GM21529 (cell line): Measurements from ENCODE around the gene LRRC17.
"Not testable (repeated sequence)": the region's sequence is repeated elsewhere in the genome, so short reads cannot be mapped to it uniquely, and the experiment has no call there.

Experiments used
- ATAC-seq: cut with Tn5 transposase; IDR thresholded peaks from one replicate; pipeline ENCODE4 v1.9.1; 2021; ENCODE audit not compliant: unreplicated experiment

LRRC17 gene

GRCh38 chr7:102942181-102942866 lies 29.5 kb downstream of the LRRC17 start:
- ATAC-seq = no peak

GRCh38 chr7:102942868-102943267 lies 30.1 kb downstream of the LRRC17 start:
- ATAC-seq = no peak

GRCh38 chr7:102943423-102944169 lies 30.8 kb downstream of the LRRC17 start:
- no peak for ATAC-seq

- no peak for ATAC-seq
Measured at GRCh38 chr7:102944241-102944640, 31.4 kb downstream of the LRRC17 start.

GRCh38 chr7:102951839-102952238 lies 39.0 kb downstream of the LRRC17 start:
- no peak for ATAC-seq

GRCh38 chr7:102953406-102953805 lies 40.6 kb downstream of the LRRC17 start:
- ATAC-seq = no peak

- not testable (repeated sequence) for ATAC-seq
Measured at GRCh38 chr7:102954359-102954758, 41.6 kb downstream of the LRRC17 start.

GRCh38 chr7:102958004-102958403 lies 45.2 kb downstream of the LRRC17 start:
- ATAC-seq = not testable (repeated sequence)

DNA sequence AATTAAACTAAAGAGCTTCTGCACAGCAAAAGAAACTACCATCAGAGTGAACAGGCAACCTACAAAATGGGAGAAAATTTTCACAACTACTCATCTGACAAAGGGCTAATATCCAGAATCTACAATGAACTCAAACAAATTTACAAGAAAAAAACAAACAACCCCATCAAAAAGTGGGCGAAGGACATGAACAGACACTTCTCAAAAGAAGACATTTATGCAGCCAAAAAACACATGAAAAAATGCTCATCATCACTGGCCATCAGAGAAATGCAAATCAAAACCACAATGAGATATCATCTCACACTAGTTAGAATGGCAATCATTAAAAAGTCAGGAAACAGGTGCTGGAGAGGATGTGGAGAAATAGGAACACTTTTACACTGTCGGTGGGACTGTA lies 49.2 kb downstream of the LRRC17 start:
- not testable (repeated sequence) for ATAC-seq

DNA sequence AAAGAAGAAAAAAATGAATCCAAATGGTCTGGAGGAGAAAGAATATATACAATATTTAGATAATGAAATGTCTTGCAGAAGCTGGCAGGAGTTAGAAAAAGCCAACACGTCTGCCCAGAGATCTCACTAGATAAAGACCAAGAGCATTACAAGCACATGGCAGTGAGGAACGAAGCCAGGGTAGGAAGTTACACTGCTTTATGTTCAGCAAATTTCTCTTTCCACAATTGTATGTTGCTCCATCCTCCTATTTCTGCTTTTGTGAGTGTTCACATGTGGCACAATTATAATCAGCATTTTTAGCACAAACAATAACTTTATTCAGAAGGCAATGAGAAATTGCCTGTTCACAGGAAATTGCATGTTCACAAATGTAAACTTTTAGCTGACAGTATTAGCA lies 53.7 kb downstream of the LRRC17 start:
- no peak for ATAC-seq

- no peak for ATAC-seq
Measured at GRCh38 chr7:102967798-102968197, 55.0 kb downstream of the LRRC17 start.

DNA sequence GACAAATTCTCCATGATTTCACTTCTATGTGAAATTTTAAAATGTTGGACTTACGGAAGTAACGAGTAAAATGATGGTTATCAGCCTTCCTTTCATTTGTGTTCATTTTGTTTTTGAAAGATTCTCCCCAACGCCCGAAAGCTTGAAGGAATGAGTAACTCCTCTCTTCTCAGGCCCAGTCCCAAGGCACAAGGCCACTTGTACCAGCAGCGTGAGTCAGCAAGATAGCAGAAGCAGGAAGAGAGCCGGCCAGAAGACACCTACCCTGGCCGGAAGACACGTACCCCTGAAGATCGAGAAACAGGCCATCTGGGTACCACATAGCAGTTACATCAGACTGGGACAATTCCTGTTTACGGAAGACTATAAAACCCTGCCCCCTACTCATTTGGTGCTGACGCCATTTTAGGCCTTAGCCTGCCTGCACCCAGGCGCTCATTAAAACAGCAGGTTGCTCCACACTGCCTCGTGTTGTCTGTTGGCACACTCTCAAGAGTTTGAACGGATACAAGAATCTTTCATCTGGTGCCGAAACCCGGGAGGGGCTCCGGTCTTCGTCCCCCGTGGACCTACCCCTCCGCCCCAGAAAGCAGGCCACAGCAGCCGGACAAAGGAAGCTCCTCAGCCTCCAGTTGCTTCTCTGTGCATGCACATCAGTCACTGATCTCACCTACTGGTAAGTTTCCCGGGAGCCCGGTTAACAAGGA lies 60.4 kb downstream of the LRRC17 start:
- ATAC-seq = no peak

DNA sequence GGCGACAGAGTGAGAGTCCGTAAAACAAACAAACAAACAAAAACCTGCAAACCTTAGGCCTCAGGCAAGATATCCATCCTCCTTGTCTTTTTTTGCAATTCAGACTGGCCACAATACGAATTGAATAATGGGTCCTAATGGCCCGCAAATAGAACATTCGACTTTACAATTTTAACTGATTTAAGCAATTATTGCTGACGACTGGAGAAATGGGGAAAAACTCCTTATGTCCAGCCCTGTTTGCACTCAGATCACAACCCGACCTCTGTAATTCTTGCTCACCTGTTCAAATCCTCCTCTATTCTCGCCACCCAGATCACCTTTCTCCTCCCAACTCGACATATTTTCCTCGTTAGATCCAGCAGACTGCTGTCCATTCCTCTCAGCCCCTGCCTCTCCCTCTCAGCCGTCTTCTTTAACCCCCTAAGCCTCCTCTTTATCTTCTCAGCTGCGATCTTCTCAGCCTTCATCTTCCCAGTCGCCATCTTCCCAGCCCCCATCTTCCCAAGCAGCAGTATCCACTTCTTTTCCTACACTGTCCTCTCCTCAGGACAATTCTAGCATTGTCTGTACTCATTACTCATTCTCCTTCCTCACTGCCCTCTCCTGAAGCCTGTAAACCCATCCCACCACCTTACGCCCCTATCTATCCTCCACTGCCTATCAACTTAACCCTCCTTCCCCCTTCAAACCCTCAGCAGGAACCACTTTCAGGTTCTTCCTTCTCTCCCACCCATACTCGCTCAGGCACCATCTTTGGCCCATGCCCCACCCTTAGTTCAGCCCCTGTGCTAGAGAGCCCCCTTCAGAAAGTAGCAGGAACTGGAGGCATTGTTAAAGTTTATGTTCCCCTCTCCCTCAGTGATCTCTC lies 61.8 kb downstream of the LRRC17 start:
- no peak for ATAC-seq

GRCh38 chr7:102975854-102976253 lies 63.1 kb downstream of the LRRC17 start:
- no peak for ATAC-seq

DNA sequence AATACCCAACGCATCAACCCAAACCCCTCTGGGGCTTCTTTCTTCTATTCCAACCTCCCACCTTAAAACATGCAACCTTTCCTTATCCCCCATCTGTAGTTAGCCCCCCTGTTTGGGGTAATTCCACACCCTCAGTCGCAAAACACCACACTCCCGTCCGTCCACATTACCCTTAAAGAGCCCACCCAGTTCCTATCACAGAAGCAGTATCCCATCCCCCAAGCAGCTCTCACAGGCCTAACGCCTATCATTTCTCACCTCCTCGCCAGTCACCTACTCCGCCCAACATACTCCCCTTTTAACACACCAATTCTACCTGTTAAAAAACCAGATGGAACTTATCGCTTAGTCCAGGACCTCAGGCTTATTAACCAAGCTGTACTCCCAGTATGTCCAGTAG lies 63.7 kb downstream of the LRRC17 start:
- no peak for ATAC-seq

DNA sequence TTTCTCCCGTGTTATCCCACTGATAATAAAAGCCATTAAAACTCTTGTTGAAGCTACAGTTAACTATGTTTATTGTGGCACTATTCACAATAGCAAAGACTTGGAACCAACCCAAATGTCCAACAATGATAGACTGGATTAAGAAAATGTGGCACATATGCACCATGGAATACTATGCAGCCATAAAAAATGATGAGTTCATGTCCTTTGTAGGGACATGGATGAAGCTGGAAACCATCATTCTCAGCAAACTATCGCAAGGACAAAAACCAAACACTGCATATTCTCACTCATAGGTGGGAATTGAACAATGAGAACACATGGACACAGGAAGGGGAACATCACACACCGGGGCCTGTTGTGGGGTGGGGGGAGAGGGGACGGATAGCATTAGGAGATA lies 64.8 kb downstream of the LRRC17 start:
- not testable (repeated sequence) for ATAC-seq

- no peak for ATAC-seq
Measured at GRCh38 chr7:102978284-102978683, 65.5 kb downstream of the LRRC17 start.

DNA sequence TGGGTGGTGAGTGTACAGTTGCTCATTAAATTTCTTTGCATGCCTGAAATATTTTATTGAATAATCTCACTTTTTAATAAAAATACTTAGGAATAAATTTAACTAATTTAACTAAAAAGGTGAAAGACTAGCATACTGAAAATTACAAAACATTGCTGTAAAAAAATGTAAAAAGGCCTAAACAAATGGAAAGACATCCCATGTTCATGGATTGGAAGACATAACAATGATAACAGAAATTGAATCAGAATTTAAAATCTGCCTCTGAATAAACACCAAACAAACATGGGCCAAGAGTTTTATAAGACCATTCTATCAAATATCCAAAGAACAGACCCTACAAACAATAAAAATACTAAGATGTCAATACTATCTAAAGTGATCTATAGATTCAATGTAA lies 66.9 kb downstream of the LRRC17 start:
- no peak for ATAC-seq

- no peak for ATAC-seq
Measured at GRCh38 chr7:102981451-102981850, 68.7 kb downstream of the LRRC17 start.

DNA sequence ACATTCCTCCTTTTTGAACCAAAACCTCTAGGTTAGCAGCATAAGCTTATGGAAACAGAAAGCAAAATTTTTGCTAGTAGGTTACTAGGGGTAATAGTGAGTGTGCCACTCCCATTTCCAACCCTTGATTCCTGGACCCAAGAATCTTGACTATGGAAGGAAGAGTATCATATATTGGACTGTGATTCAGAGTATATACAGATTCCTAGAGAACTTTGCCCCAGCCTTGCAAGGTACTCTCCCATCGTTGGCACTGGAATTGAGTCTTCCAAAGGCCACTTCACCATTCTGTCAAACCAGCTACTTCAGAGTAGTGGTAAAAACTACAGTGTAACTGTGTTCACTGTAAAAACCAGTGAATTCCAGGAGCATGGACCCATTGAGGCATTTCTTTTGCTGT lies 69.4 kb downstream of the LRRC17 start:
- ATAC-seq = no peak

DNA sequence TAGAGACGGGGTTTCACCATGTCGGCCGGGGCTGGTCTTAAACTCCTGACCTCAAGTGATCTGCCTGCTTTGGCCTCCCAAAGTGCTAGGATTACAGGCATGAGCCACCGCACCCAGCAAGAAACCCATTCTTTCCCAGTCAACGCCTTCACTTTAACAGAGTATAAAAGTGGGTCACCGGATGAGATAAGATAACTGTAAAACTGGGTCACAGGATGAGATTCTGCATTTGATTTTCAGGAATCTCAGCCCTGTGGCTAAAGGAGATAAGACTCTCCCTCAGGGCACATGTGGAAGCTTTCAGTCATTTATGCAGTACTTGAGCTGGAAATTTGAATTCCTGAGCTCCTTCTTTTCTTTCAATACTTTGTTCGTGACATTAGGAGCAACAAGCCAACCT lies 70.8 kb downstream of the LRRC17 start:
- ATAC-seq = no peak
